Mammary epithelial cell (primary cell): ENCODE results near the gene ROPN1.

Experiments used
- CTCF ChIP-seq, 2 donors: IDR thresholded peaks in 1 of 2; conservative IDR thresholded peaks in 1 of 2; 2 replicates each; pipeline ENCODE4 v1.5.1; 2011 to 2012; ENCODE audit warnings: inconsistent platforms in 2 of 2, low read length in 2 of 2, mild to moderate bottlenecking in 2 of 2, control low read depth in 1 of 2, low read depth in 1 of 2; ENCODE audit not compliant: insufficient read depth in 1 of 2; ENCODE audit errors: extremely low read depth in 1 of 2
- EZH2 ChIP-seq: IDR thresholded peaks from 2 replicates; pipeline ENCODE4 v1.6.1; 2012; ENCODE audit warnings: low read length, inconsistent platforms, borderline replicate concordance

GRCh38 chr3:123939706-123940105 is 52.2 kb downstream of the ROPN1 start:
- TF ChIP-seq CTCF (conservative IDR thresholded peaks at IDR 0.05 in 1 of 2, IDR thresholded peaks at IDR 0.05 in 1 of 2; ENCODE audit: extremely low read depth in 1 of 2, insufficient read depth in 1 of 2, low read depth in 1 of 2, low read length in 2 of 2) (no peak), EZH2 (no peak)
